PC-9 (cell line): ENCODE results near the gene SLC6A3. TPM values are rescaled to one million over a fixed set of nuclear protein-coding genes. Genes with fewer than 3 reads are reported as not detected.

Source experiments
- BruUV-seq: library from RNA; stranded (reverse); fragments of 400-500 nt; replicated peaks from 2 replicates; lab custom pipeline; 2021; lab: Mats Ljungman, UMichigan
- CTCF ChIA-PET: fragments of 300-600 bp; sonication (Branson Sonifier 250); formaldehyde crosslinking; loops from one replicate; lab custom pipeline; 2022; ENCODE audit warnings: antibody characterized with exemption; lab: Charles Lee
- POLR2A ChIA-PET: fragments of 300-600 bp; sonication (Branson Sonifier 250); formaldehyde crosslinking; loops from one replicate; lab custom pipeline; 2022; ENCODE audit warnings: antibody characterized with exemption; ENCODE audit not compliant: unreplicated experiment; lab: Charles Lee
- DNase-seq, 2 experiments: peaks; one replicate each; pipeline versions ENCODE4 v3.0.0 to v3.0.0-alpha.2; 2015 to 2022; ENCODE audit warnings: mixed read lengths in 1 of 2
- H2AFZ ChIP-seq: fragments of 200-600 bp; sonication (generic); 2 replicates; pipeline ENCODE4 v1.8.1; 2017; ENCODE audit warnings: antibody characterized with exemption
- H3F3A ChIP-seq: fragments of 200-600 bp; sonication (generic); 2 replicates; pipeline ENCODE4 v1.8.1; 2017; ENCODE audit warnings: antibody characterized with exemption, mild to moderate bottlenecking, low read depth; ENCODE audit not compliant: insufficient read depth
- H3K27ac ChIP-seq: fragments of 200-600 bp; sonication (generic); 2 replicates; pipeline ENCODE4 v1.6.1; 2016; ENCODE audit warnings: mixed run types
- H3K27me3 ChIP-seq: fragments of 200-600 bp; sonication (generic); 2 replicates; pipeline ENCODE4 v1.6.1; 2016; ENCODE audit warnings: low read depth, mixed run types; ENCODE audit not compliant: insufficient read depth
- H3K36me3 ChIP-seq: fragments of 200-600 bp; sonication (generic); 2 replicates; pipeline ENCODE4 v1.6.1; 2016; ENCODE audit warnings: low read depth, mixed run types
- H3K4me1 ChIP-seq: fragments of 200-600 bp; sonication (generic); replicated peaks from 2 replicates; pipeline ENCODE4 v1.6.1; 2016; ENCODE audit warnings: mixed run types; ENCODE audit not compliant: insufficient read depth
- H3K4me2 ChIP-seq: fragments of 200-600 bp; sonication (generic); 2 replicates; pipeline ENCODE4 v1.6.1; 2017; ENCODE audit warnings: mixed run types
- H3K4me3 ChIP-seq: fragments of 200-600 bp; sonication (generic); 2 replicates; pipeline ENCODE4 v1.6.1; 2016; ENCODE audit warnings: mixed run types
- H3K79me2 ChIP-seq: fragments of 200-600 bp; sonication (generic); 2 replicates; pipeline ENCODE4 v1.6.1; 2017; ENCODE audit warnings: low read depth, mixed run types
- H3K9me2 ChIP-seq: fragments of 200-600 bp; sonication (generic); 2 replicates; pipeline ENCODE4 v1.8.1; 2017; ENCODE audit warnings: mild to moderate bottlenecking; ENCODE audit not compliant: insufficient read depth
- H3K9me3 ChIP-seq: fragments of 200-600 bp; sonication (generic); 2 replicates; pipeline ENCODE4 v1.8.1; 2016; ENCODE audit warnings: low read depth; ENCODE audit not compliant: insufficient read depth
- H4K20me1 ChIP-seq: fragments of 200-600 bp; sonication (generic); 2 replicates; pipeline ENCODE4 v1.8.1; 2017; ENCODE audit not compliant: insufficient read depth
- EZH2 ChIP-seq: fragments of 200-600 bp; sonication (generic); IDR thresholded peaks from 2 replicates; pipeline ENCODE4 v1.8.0; 2017; ENCODE audit warnings: antibody characterized with exemption, low read depth
- intact Hi-C: fragments of 100-400 bp; cut with micrococcal nuclease; formaldehyde crosslinking; loops from one replicate; pipeline ENCODE4 v1.10.0; 2022; ENCODE audit not compliant: unreplicated experiment
- total RNA-seq: library from RNA; stranded (reverse); gene quantifications from 2 replicates; pipeline ENCODE4 v1.2.3, GENCODE V29; 2021
- TF ChIP-seq, protein P1 (sequence below): fragments of 200-600 bp; sonication (generic); conservative IDR thresholded peaks from 2 replicates; pipeline ENCODE4 v1.6.1; 2017; ENCODE audit warnings: mixed run types, antibody characterized with exemption, mild to moderate bottlenecking, moderate library complexity

The SLC6A3 gene
- total RNA-seq, 1 experiment from 2014 or later, result not detected

DNA sequence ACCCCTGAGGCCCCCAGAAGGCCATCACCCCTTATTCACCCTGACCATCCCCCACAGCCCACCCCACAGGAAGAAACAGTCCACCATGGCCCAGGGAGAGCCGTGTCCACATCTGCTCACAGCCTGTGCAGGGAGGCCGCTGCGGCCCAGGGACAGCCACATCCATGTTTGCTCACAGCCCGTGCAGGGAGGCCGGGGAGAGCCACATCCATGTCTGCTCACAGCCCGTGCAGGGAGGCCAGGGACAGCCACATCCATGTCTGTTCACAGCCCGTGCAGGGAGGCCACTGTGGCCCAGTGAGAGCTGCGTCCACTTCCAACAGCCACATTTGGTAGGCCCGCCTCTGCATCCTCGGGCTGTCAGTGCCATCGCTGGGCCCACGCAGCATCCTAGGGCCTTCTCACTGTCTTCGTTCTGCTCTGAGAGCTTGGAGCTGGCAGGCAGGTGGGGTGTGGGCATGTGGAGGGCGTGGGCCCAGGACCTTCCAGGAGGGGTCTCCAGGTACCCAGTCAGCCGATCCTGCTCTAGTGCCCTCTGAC lies 40.4 kb upstream of the SLC6A3 start:
- intact Hi-C loops, result no loop called here
- POLR2A ChIA-PET, result no interaction called here

DNA sequence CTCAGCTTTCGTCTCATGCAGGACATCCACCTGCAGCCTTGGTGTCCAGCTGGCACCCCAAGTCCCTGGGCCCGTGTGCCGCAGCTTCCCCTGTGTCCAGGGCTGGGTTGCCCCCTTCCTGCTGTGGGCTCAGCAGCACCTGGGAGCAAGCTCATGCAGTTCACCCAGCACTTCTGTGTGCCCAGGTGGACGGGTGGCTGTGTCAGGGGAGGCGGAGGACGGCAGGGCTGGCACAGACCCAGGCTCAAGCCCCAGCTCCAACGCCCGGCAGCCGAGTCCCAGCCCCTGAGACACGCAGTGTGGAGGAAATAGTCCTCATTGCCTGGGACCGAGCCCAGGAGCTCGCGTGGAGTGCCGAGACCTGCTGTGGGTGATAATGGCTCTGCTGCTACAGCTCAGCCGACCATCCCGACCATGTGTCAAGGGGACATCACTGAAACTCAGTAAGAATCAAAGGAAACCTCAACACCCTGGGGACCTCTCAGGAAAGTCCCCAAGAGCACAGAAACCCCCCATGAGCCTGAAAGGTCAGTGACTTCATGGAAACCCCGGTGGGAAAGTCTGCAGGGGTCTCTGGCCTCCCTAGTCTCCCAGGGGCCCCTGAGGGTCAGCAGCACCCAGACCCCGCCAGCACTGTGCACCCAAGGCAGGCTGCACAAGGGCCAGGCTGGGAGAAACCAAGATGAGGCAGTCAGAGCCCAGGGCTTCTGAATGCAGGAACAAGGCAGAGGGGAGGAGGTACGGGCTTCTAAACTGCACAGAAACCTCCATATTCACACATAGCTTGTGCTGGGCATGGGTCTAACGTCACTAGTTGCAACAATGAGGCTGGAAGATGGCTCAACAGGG lies 39.7 kb upstream of the SLC6A3 start:
- TF ChIP-seq, protein P1, sequence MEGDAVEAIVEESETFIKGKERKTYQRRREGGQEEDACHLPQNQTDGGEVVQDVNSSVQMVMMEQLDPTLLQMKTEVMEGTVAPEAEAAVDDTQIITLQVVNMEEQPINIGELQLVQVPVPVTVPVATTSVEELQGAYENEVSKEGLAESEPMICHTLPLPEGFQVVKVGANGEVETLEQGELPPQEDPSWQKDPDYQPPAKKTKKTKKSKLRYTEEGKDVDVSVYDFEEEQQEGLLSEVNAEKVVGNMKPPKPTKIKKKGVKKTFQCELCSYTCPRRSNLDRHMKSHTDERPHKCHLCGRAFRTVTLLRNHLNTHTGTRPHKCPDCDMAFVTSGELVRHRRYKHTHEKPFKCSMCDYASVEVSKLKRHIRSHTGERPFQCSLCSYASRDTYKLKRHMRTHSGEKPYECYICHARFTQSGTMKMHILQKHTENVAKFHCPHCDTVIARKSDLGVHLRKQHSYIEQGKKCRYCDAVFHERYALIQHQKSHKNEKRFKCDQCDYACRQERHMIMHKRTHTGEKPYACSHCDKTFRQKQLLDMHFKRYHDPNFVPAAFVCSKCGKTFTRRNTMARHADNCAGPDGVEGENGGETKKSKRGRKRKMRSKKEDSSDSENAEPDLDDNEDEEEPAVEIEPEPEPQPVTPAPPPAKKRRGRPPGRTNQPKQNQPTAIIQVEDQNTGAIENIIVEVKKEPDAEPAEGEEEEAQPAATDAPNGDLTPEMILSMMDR, result no peak
- no peak for TF ChIP-seq EZH2
- DNase-seq, result no peak
- Histone ChIP-seq H3K4me1 (no peaks in the 10 kb centered on the region), H3F3A (no peaks in the 10 kb centered on the region; the same call in 1 of the 2 replicates), H3K27ac (no peak overlapping the region), H4K20me1 (peaks cover 24% of the 10 kb centered on the region; the same call in 1 of the 2 replicates), H3K4me2 (no peak overlapping the region), H2AFZ (no peak overlapping the region), H3K4me3 (no peak overlapping the region), H3K79me2 (no peaks in the 10 kb centered on the region), H3K27me3 (no peaks in the 10 kb centered on the region), H3K9me2 (no peaks in the 10 kb centered on the region), H3K9me3 (no peaks in the 10 kb centered on the region), H3K36me3 (0 out of 2 replicates have a peak, but pooled peaks cover 4% of the 10 kb centered on the region)
- intact Hi-C loops, result no loop called here
- ChIA-PET POLR2A (no interaction called here), CTCF (no interaction called here)
- BruUV-seq, result no TSS peak

More for the DNA sequence above, 40.4 kb upstream of the SLC6A3 start:
- no TSS peak for BruUV-seq
- H3K9me3 ChIP-seq, result no peaks in the 10 kb centered on the region
- no peaks in the 10 kb centered on the region for H3K9me2 ChIP-seq
- no peak overlapping the region for H2AFZ ChIP-seq
- no peaks in the 10 kb centered on the region for H3K27me3 ChIP-seq
- no peaks in the 10 kb centered on the region for H3K79me2 ChIP-seq
- no peak for DNase-seq
- TF ChIP-seq, protein P1, result no peak
- TF ChIP-seq EZH2, result no peak
- H3K4me1 ChIP-seq, result no peaks in the 10 kb centered on the region
- 0 out of 2 replicates have a peak, but pooled peaks cover 4% of the 10 kb centered on the region for H3K36me3 ChIP-seq
- H3K4me3 ChIP-seq, result no peak overlapping the region
- no peaks in the 10 kb centered on the region; the same call in 1 of the 2 replicates for H3F3A ChIP-seq
- CTCF ChIA-PET, result no interaction called here
- no peak overlapping the region for H3K4me2 ChIP-seq
- peaks cover 31% of the 10 kb centered on the region for H4K20me1 ChIP-seq
- H3K27ac ChIP-seq, result no peak overlapping the region

- Histone ChIP-seq H3K9me3 (no peaks in the 10 kb centered on the region), H3K4me3 (no peak overlapping the region), H3F3A (no peaks in the 10 kb centered on the region; the same call in 1 of the 2 replicates), H3K27me3 (no peaks in the 10 kb centered on the region), H3K79me2 (no peaks in the 10 kb centered on the region), H3K9me2 (no peaks in the 10 kb centered on the region), H3K4me1 (no peaks in the 10 kb centered on the region), H3K36me3 (peaks cover 7% of the 10 kb centered on the region; the same call in 1 of the 2 replicates), H4K20me1 (peaks cover 31% of the 10 kb centered on the region; the same call in 1 of the 2 replicates), H2AFZ (no peak overlapping the region), H3K4me2 (no peak overlapping the region), H3K27ac (no peak overlapping the region)
- BruUV-seq, result no TSS peak
- intact Hi-C loops, result no loop called here
- TF ChIP-seq, protein P1, result no peak
- no peak for TF ChIP-seq EZH2
- DNase-seq, result no peak
- POLR2A ChIA-PET, result interaction anchor here (0.8 kb wide), 1 partner anchor 137 kb away, joined by 6 read pairs; no protein-coding TSS in a partner anchor
- CTCF ChIA-PET, result no interaction called here
Measured at GRCh38 chr5:1483856-1484729, 38.9 kb upstream of the SLC6A3 start.
